Measurements from ENCODE around the gene NSG1.

DNA sequence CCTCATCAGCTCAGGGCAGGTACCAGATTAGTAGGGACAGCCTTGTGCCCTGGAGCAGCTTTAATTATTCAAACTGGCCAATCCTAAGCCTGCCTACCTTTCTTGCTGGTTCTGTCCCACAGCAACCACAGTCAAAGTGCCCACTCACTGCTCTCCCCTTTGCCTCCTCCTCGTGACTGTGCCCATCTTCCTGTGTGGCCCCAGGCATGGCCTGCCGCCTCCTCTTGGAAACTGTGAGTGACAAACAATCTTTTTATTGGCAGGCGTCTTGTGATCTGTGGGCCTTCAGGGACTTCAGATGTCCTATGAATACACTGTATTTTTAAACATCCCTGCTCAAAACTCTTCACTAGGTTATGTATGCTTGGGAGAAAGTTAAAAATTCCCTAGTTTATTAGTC, 22.8 kb upstream of the NSG1 start:
- no peak for TF ChIP-seq EP300 (IDR thresholded peaks at IDR 0.05)
- TF ChIP-seq, protein P1, sequence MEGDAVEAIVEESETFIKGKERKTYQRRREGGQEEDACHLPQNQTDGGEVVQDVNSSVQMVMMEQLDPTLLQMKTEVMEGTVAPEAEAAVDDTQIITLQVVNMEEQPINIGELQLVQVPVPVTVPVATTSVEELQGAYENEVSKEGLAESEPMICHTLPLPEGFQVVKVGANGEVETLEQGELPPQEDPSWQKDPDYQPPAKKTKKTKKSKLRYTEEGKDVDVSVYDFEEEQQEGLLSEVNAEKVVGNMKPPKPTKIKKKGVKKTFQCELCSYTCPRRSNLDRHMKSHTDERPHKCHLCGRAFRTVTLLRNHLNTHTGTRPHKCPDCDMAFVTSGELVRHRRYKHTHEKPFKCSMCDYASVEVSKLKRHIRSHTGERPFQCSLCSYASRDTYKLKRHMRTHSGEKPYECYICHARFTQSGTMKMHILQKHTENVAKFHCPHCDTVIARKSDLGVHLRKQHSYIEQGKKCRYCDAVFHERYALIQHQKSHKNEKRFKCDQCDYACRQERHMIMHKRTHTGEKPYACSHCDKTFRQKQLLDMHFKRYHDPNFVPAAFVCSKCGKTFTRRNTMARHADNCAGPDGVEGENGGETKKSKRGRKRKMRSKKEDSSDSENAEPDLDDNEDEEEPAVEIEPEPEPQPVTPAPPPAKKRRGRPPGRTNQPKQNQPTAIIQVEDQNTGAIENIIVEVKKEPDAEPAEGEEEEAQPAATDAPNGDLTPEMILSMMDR (IDR thresholded peaks at IDR 0.05): no peak
- no peak for TF ChIP-seq POLR2A (IDR thresholded peaks at IDR 0.05)
- no peak for TF ChIP-seq POLR2AphosphoS5 (IDR thresholded peaks at IDR 0.05)

Measured in sigmoid colon (tissue), 4 donors.